GM19240 (cell line): Measurements from ENCODE around the gene OPCML.

Source experiments
- DNase-seq: peaks from one replicate; pipeline ENCODE4 v3.0.0; 2011; ENCODE audit warnings: low spot score; ENCODE audit not compliant: insufficient read length

Gene OPCML

DNA sequence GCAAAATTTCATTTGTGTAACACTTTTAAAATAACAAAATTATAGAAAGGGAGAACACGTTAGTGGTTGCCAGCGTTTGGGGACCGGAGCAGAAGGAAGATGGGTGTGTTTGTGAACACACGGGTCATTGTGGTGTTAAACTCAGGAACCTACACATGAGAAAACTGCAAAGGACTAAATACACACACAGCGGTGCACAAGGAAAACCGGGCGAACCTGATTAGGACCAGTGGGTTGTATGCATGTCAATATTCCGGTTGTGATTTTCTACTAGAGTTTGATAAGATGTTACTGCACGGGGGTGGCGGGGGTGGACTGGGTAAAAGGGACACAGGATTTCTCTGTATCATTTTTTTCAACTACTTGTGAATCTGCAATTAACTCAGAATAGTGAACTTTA, 351.2 kb downstream of the OPCML start:
- DNase-seq: no peak

DNA sequence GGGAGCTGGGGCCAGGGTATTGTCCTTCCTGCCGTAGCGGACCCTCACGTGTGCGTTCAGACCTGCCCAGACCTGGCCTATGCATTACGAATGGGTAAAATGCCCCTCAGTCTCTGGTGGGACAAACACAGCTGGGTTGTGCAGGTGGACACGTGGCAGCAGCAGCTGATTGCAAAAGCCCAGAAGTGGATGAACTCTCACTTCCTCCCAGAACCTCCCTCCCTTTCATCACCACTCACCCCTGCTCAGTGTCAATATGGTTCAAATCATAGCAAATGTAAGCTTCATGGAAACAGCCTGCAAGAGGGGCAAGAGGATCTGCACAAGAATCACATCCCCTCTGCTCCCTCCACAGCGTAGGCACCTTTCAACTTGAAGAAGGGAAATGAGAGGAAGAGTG, 352.1 kb downstream of the OPCML start:
- DNase-seq: no peak

DNA sequence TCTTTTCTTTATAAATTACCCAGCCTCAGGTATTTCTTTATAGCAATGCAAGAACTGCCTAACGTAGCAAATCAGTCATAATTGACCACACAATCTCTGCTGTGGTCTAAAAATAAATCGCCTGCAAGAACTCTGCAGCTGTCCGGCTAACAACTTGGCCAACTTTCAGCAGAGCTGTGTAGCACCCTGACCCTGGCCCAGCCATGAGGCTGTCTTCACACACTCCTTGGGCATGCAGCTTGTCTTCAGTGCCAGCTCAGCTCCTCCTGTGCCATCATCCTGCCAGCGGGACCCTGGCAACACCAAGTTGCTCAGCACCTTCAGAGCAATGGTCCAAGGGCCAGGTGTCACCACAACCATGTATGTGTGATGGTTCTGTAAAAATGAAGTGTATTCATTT, 355.6 kb downstream of the OPCML start:
- DNase-seq: no peak

DNA sequence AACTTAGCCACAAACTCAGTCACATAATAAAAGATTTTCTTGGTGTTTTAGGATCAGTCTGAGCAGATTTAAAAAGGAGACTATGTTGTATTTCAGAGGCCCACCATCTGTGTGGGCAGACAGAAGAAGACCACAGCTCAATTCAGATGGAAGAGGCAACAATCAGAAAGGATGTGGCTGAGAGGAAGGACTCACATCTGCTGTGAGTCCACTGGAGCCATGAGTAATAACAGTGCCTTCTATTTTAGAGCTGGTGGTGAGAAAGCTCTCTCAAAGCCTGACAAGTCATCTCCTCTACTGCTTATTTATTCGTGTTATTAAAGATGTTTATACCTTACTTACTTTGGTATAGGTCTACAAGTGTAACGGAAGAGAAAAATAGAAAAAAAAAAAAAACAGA, 357.2 kb downstream of the OPCML start:
- no peak for DNase-seq

DNA sequence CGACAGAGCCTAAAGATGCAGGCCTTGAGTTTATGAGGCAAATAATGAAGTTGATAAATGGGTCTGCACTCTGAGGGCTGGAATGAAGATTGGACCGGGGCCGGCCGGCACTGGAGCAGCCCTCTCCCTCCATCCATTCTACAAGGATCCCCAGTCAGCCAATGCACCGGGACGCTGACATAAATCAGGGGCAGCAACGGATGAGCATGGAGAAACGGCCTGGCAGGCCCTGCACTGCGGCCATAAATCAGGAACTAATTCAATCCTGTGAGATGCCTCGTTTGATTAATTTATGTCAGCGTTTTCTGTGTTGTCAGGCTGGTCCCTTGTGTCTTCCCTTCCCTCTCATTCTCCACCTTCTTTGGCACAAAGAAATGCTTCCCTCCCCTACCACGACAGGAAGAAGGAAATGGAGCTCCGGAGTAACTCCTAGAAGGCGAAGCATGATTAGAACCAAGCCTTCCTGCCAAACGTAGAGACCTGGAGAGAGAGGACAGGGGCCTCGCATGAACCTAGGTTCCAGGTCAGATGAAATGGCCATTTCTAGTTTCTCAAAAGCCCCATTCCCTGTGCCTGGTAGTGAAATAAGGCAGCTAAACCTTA, 358.4 kb downstream of the OPCML start:
- no peak for DNase-seq

DNA sequence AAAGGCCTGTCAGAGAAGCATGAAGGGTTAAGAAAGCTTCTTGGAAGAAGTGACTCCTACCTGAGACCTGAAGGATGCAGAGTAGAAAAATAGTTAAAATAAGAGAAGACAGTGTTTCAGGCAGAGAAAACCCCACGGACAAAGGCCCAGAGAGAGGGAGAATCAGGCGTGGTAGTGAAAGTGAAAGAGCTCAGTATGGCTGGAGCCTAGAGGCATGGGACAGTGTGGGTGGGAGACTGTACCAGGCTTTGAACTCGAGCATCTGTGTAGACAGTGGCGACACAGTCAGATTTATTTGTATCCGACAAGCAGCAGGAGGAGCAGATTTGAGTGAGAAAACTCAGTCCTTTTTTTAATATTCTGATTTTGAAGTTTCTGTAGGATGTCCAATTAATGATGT, 360.0 kb downstream of the OPCML start:
- DNase-seq: no peak

DNA sequence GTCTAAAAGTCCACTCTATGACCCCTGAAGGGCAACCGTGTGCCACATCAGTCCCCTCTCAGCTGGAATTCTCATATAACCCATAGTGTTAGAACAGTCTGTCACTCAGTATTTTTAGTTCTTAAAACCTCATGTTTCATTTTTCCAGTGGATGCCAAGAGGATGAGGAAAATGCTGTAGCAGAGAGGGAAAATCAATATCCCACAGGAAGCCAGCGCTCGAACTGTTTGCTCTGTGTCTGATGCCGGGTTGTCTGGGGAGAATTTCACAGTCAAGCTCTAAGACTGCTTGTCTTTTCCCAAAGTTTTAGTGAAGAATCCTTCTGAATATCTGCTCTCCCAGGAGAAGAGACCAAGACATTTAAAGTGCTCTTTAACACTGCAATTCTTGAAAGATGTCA, 360.9 kb downstream of the OPCML start:
- DNase-seq: no peak

DNA sequence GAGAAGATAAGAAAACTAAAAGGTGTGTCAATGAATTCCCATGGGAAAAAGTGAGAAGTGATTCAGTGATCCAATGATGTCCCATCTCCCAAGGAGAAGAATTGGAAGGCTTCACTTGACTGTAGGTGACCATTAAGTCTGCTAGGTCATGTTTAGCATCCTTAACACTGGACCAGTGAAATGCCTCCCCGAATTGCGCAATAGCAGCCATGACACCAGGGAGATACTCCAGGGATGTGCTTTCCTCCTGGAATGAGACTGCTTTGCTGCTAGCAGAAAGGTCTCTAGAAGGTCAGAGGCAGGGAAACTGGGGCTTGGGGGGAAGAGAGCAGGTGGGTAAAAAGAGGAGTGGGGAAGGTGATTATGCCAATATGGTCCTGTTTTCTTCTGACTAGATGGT, 364.3 kb downstream of the OPCML start:
- DNase-seq: no peak

DNA sequence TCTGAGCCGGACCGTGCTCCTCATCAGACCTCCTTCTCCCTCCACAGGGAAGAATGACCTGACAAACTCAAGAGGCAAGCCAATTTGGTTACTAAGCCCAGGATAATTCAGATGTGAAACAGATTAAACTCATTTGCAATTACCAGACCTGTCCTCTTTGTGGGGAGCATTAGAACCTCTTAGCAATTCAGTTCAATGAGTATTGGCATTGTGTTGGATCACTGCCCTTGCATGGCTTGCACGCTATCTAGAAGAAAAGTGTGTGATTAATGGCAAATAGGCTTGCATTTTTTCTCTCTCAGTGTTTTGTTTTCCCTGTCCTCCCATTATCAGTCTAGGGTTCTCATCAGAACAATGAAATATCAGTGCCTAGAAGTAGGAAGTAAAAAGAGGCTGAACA, 365.6 kb downstream of the OPCML start:
- DNase-seq: no peak

DNA sequence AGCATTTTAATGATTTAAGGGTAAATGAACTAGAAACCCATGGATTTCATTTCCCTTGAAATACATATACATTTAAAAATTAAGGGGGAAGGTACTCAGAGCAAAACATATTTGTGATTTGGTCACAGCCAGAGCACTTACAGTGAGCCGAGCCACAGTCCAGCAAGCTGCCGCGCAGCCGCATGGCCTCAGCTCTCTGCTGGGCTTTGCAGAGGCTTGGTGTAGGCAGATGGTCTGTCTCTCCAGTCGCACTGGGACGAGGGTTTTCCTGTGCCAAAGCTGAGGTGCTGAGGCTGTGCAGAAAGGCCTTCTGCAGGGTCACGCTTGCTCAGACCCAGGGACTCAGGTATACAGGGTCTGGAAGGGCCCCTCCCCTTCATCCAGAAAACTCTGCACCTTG, 367.3 kb downstream of the OPCML start:
- DNase-seq: no peak

DNA sequence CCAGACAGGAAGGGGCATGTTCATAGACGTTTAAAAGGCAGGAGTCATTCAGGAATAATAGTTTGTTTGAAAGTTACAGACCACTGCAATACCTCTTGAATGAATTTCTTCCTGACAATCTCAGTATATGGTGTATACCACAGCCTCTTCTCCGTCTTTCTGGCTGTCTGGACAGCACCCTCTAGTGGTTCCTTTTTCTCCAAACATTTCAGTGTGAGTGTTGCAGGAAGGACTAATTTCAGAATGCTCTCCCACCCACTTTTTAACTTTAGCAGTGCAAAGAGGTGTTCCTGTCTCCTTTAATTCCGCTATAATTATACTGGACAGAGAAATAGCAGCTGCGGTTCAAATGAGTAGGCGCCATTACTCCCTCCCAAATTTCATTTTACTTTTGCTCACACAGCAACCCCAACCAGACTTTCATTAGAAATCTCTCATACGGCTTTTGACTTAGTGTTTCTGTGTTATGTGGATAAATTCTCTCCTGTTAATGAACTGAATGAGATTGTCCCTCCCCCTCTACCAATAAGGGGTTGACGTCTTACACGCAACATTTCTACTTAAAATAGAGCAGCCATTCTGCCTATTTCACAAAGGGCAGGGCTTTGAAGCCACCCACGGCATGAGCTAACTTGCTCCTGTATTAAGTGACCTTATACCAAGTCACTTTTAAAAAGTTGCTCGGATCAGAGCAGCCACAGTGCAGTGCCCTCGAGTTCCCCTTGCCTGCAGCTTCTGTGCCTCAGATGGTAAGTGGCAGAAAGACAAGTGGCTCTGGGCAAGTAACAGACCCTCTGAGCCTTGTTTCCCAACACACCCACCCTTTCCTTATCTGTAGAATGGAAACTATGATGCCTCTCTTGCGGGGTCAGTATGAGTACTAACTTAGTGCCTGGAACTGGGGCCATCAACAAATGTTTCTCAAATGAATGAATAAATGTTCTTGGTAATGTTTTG, 368.6 kb downstream of the OPCML start:
- peak; percentile 11 for DNase-seq

DNA sequence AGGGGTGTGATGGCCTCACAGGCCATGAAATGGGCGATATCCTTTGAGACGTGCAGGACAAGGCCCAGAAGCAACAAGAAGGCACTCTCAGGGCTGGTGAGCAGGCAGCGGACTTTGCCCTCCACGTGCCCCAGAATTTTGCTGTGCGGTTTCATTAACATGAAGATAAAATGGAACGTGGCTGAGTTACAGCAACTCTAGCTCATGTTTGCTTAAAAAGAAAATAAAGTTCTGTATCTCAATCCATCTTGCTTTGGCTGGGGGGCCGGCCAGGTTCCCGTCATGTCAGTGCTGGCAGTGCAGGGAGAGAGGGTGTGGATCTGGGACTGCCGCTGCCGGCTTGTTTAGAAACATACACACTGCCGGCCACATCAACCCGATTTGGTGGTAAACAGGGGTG, 370.1 kb downstream of the OPCML start:
- DNase-seq: no peak

DNA sequence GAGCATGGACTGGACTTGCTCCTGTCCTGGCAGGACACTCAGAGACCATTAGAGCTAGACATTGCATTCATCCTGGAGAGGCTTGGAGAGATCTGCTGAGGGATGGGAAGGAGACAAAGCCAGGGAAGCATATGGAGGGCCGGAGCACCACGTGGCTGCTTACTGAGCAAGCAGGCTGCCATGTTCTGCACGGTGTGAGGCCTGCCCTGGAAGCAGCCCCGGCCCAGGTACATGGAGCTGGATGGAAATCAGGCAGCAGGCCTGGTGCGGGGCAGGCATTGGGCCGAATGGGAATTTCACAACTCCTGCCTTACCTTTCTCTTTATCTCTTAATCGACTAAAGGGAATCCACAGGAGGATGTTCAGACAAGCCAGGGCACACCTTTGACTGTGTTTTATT, 371.5 kb downstream of the OPCML start:
- no peak for DNase-seq

DNA sequence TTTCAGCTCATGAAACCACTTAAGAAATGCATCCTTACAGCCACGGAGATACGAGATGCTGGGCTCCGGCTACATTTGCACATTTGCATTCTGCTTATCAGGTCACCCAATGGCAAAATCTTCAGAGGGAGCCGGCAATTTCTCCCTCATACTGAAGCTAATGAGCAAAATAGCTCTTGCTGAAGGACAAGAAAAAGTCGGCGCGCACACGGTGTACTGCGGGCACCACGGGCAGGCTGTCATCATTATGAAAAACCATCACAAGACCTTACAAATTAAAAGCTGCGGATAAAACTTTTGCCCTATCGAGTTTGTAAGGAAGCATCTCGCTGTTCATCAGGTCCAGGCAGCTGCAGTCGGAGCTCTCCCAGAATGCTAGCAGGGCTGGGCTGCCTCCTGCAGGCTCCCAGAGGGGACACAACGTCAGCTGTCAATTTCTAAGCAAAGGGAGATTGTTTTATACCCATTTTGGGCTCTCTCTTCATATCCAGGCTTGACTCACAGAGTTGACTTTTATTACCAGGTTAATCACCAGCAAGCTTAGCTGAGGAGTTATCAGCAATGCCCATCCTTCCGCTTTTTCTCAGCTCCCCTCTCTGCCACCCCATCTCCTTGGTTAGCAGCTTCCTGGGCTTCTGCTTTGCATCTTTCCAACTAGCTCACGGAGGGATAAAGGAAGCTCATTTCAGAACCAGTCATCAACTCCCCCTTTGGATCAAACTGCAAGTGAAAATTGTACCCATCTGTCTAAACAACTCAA, 375.1 kb downstream of the OPCML start:
- DNase-seq: no peak

DNA sequence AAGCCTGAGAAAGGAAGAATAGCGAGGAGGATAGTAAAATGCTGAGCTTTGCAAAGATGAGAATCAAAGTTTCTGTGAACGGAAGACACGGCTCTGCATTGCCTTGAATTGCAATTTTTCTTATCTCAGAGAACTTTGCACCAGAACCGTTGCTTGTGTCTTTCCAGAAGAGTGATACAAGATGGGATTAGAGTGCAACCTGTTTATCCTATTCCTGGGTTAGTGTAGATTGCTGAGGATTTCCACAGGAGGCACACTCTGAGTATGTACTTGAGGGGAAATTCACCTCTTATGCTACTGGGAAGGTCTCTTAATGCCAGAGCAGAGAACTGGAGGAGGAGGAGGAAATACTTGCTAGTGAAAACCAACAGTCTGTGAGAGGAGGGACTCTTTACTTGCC, 377.5 kb downstream of the OPCML start:
- DNase-seq: no peak

DNA sequence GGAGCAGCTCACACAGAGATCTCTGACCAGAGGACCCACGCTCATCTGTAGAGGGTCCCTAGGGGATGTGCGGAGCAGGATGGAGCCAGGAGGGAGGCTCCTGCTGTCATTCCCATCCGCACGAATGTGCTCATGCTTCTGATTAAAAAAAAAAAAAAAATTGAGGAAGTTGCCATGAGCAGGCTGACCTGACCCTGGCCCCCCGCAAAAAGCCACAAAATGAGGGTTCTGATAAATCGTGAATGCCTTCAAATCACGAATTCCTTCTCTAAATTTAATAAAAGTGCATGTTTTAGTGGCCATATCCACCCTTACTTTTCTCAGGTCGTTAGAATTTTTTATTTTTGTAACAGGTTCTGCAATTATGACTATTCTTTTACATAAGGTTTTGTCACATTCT, 378.2 kb downstream of the OPCML start:
- no peak for DNase-seq

DNA sequence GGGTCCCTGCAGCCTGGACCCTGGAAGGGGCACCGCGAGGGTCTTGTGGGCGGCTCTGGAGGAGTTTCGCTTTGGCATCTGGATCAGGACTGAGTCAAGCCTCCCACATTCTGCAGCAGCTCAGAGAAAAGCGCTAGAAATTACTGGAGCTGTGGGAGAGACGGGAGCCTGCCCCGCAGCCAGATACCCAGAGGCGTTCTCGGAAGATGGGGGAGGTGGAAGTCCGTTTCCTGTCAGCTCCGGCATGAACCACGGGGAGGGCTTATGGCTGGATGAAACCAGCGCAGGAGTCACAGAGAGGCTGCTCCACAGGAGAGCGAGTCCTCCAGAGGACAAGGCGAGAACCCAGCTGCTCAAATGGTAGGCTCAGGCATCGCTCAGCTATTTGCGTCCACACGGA, 379.3 kb downstream of the OPCML start:
- DNase-seq: no peak

DNA sequence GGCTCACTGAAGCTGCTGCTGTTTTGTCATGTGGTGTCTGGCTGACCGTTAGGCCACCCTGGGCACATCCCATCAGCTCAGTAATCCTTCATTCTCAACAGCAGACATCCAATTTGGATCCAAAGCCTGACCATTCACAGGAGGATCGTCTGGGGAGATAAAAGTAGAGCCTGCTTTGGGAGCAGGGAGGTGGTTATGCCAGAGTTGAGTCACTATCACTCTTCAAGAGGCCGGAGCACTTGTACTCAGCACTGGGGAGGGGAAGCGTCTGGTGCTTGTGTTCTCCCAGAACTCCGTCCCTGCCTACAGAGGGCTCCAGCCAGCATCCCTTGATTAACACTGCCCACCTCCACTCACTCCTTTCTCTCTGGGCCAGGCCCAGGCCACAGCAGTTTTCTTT, 382.6 kb downstream of the OPCML start:
- DNase-seq: no peak

DNA sequence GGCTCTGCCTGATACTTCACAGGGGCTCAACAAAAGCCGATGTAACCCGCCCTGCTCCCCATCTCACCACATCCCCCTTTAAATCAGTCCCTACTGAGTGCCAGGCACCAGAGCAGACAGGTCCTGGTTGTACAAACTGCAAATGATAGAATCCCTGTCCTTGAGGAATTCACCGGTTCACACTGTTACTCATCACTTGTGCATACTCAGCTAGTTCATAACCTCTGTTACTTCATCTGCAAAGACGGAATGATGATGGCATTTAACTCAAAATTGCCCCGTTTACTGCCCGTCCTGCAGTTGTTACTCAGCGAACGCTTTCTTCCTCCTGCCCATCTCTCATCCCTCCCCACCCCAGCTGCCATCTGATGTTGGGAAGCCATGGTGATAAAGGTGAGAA, 384.7 kb downstream of the OPCML start:
- no peak for DNase-seq

DNA sequence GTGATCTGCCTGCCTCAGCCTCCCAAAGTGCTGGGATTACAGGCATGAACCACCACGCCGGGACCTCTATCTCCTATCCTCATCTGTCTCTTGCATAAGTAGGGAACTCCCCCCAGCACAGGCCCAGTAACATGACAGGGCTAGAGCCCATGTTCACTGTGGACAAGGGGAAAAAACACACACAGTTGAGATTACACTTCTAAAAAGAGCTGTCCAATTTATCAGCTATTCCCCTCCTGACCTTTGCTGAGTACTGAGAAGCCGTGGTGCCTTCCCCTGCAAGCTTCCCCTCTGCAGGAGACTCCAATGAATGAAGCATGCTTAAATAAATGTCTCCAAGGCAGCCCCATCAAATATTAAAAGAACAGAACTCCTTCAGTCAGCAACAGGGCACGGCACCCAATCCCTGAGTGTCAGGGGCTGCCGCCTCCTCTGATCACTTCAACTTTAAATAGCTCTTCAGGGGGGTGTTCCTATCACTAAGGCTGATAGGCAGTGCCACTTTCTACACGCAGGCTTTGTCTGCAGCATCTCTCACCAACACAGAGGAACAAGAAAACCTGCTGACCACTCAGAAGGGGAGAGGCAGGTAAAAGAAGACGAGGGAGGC, 385.5 kb downstream of the OPCML start:
- no peak for DNase-seq

DNA sequence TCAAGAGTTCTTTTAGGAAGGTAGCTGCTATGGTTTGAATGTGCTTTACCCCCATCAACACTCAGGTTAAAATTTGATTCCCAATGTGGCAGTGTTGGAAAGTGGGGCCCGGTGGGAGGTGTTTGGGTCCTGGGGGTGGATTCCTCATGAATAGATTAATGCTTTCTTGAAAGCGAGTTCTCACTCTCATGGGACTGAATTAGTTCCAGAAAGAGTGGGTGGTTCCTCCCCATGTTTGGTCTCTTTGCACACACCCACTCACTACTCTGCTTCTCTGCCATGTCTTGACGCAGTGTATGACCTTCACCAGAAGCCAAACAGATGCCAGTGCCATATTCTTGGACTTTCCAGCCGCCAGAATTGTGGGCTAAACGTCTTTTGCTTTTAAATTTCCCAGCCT, 394.4 kb downstream of the OPCML start:
- DNase-seq: no peak

DNA sequence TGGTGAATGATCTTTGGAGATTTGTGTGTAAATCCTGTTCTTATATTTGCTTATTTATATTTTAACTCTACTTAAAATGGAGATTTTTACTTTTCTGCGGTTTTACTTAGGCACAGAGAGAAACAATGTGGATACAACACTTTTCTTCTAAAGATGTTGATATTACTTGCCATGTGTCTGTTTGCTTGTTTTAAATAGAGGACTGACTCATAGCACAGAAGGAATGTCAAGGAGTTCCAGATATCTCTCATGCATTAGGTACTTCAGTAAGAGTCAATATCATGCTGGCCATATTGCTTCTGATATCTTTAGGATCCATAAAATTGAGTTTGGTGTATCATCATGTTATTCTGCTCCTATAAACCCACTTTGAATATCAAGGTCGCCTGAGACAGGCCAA, 395.0 kb downstream of the OPCML start:
- DNase-seq: no peak
